ENCODE results near the gene MAP1LC3C.
"Not testable (repeated sequence)": the region's sequence is repeated elsewhere in the genome, so short reads cannot be mapped to it uniquely, and the experiment has no call there.

MAP1LC3C gene

DNA sequence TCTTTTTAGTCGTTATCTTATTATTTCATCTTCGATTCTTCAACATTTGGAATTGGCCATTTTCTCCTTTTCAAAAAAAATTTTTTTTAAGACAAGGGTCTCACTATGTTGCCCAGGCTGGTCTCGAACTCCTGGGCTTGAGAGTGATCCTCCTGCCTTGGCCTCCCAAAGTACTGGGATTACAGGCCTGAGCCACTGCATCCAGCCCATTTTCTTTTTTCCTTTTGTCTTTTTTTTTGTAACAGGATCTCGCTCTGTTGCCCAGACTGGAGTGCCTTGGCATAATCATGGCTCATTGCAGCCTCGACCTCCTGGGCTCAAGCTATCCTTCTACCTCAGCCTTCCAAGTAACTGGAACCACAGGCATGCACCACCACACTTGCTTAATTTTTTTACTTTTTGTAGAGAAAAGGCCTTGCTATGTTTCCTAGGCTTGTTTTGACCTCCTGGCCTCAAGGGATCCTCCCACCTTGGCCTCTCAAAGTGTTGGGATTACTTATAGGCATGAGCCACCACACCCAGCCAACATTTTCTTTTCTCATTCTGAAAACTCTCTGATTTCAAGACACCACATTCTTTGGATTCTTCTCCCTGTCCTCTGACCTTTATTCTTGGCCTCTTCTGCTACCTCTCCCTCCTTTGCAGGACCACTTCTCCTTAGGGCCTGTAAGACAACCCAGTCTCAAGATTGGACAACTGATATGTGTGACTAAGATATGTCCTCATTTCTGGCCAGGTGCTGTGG is 6.0 kb upstream of the MAP1LC3C start:
- ATAC-seq, result no peak
- Mint-ChIP-seq H3K9me3 (no peaks in the 10 kb centered on the region), H3K27me3 (peaks cover 7% of the 10 kb centered on the region), H3K36me3 (no peaks in the 10 kb centered on the region), H3K27ac (no peak overlapping the region), H3K4me1 (no peaks in the 10 kb centered on the region), H3K4me3 (no peak overlapping the region)

GRCh38 chr1:242002510-242002909 is 3.6 kb upstream of the MAP1LC3C start:
- no peak overlapping the region for H3K27ac Mint-ChIP-seq
- H3K4me3 Mint-ChIP-seq, result no peak overlapping the region
- no peaks in the 10 kb centered on the region for H3K36me3 Mint-ChIP-seq
- no peaks in the 10 kb centered on the region for H3K9me3 Mint-ChIP-seq
- H3K4me1 Mint-ChIP-seq, result peaks cover 7% of the 10 kb centered on the region
- no peaks in the 10 kb centered on the region for H3K27me3 Mint-ChIP-seq
- no peak for ATAC-seq

DNA sequence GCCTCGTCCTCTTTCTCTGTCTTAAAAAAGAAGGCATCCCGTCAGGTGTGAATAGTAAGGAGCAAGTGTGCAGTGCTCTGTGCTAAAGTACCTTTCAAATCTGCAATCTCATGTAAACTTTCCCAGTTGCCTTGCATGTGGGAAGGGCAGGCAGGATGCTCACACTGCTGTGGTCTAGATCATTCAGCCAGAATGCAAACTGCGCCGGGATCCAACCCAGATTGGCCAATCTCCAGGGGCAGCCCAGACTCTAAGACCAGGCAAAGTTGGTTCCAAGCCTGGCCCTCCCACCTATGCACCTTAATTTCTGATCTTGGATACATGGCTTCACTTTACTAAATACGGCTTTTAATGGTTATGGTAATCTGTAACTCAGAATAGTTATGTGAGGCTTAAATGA is 3.2 kb upstream of the MAP1LC3C start:
- Mint-ChIP-seq H3K27ac (no peak overlapping the region), H3K36me3 (no peaks in the 10 kb centered on the region), H3K27me3 (no peaks in the 10 kb centered on the region), H3K4me1 (peaks cover 7% of the 10 kb centered on the region), H3K4me3 (no peak overlapping the region), H3K9me3 (no peaks in the 10 kb centered on the region)
- ATAC-seq, result no peak

DNA sequence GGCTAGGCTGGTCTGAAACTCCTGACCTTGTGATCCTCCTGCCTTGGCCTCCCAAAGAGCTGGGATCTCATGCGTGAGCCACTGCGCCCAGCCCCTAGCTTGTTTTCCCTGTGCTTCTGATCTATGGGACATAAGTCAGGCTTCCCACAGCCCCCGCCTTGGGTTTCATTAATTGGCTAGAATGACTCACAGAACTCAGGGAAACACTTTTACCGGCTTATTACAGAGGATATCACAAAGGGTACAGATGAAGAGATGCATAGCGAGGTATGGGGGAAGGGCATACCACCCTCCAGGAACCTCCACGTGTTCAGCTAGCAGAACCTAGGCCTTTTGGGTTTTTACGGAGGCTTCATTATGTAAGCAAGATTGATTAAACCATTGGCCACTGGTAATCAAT is 1.5 kb upstream of the MAP1LC3C start:
- Mint-ChIP-seq H3K27ac (no peak overlapping the region), H3K27me3 (no peaks in the 10 kb centered on the region), H3K9me3 (no peaks in the 10 kb centered on the region), H3K4me3 (no peak overlapping the region), H3K36me3 (no peaks in the 10 kb centered on the region), H3K4me1 (peaks cover 7% of the 10 kb centered on the region)
- no peak for ATAC-seq

DNA sequence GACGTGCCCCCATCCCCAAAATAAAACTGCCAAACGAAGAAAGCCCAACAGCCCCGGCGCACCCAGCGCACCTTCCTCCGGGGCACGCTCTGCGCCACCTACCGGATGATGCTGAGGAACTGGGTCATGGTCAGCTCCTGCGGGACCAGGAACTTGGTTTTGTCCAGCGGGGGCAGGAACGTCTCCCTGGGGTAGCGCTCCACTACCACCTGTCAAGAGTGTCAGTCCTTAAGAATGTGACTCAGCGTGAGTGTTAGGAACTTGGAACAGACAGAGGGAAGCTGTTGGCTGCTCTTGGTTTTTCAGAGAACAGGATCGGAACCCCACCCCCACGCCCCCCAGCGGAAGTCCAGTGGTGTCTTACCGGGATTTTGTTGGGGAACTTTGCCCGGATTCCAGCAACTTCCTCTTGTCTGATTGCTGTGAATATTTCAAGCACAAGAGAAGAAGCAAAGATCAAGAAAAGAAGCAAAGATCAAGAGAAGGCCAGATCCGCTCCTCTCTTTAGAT is 431 bp downstream of the MAP1LC3C start:
- no peaks in the 10 kb centered on the region for H3K9me3 Mint-ChIP-seq
- H3K36me3 Mint-ChIP-seq, result no peaks in the 10 kb centered on the region
- ATAC-seq, result peak; percentile 77
- peak overlapping the region; percentile 75 for H3K4me3 Mint-ChIP-seq
- peaks cover 7% of the 10 kb centered on the region for H3K4me1 Mint-ChIP-seq
- peaks cover 7% of the 10 kb centered on the region for H3K27me3 Mint-ChIP-seq
- H3K27ac Mint-ChIP-seq, result peak overlapping the region; percentile 53

DNA sequence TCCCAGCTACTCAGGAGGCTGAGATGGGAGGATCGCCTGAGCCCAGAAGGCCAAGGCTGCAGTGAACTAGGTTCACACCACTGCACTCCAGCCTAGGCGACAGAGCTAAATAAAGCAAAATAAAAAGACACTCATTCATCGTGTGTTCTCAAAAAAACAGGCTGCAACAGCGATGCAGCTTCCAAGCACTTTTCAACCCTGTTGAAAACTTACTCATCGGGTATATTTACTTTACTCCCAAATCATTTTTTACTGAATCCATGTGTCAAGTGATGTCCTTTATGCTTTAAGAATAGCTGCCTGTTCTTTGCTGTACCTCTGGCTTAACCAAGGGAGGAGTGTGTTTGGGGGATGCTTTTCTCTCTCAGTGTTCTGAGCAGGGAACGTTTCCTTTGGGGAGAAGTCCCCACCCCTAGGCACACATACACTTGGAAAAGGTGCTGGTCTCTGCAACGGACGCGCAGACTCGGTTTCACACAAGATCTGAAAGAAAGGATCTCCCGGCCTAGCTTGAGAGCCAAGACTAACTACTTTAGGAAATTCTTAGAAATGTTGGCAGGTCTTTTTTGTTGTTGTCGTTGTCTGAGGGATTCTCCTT is 1.4 kb downstream of the MAP1LC3C start:
- ATAC-seq, result no peak
- H3K4me3 Mint-ChIP-seq, result no peak overlapping the region

DNA sequence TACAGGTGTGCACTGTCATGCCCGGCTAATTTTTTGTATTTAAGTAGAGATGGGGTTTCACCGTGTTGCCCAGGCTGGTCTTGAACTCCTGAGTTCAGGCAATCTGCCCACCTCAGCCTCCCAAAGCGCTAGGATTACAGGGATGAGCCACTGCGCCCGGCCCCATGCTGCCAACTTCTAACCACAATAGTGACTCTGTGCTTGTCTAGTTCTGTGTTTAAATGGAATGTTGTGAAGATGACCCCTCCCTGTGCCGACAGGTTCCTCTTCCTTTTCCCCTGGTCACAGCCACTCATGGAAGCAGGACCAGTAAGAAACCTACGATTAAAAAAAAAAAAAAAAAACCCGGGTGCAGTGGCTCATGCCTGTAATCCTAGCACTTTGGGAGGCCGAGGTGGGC is 4.7 kb downstream of the MAP1LC3C start:
- ATAC-seq, result no peak
- H3K9me3 Mint-ChIP-seq, result no peaks in the 10 kb centered on the region
- peaks cover 24% of the 10 kb centered on the region for H3K27me3 Mint-ChIP-seq
- no peak overlapping the region for H3K4me3 Mint-ChIP-seq
- H3K36me3 Mint-ChIP-seq, result no peaks in the 10 kb centered on the region
- H3K4me1 Mint-ChIP-seq, result peaks cover 7% of the 10 kb centered on the region
- H3K27ac Mint-ChIP-seq, result no peak overlapping the region

More for the DNA sequence above, 1.4 kb downstream of the MAP1LC3C start:
- peaks cover 8% of the 10 kb centered on the region for H3K27me3 Mint-ChIP-seq
- no peaks in the 10 kb centered on the region for H3K9me3 Mint-ChIP-seq
- H3K27ac Mint-ChIP-seq, result no peak overlapping the region
- peaks cover 7% of the 10 kb centered on the region for H3K4me1 Mint-ChIP-seq
- H3K36me3 Mint-ChIP-seq, result no peaks in the 10 kb centered on the region

GRCh38 chr1:241992734-241993133 is 6.2 kb downstream of the MAP1LC3C start:
- Mint-ChIP-seq H3K27ac (no peak overlapping the region), H3K9me3 (no peaks in the 10 kb centered on the region), H3K4me1 (no peaks in the 10 kb centered on the region), H3K36me3 (no peaks in the 10 kb centered on the region), H3K4me3 (no peak overlapping the region), H3K27me3 (peaks cover 24% of the 10 kb centered on the region)
- ATAC-seq, result no peak

- Mint-ChIP-seq H3K4me1 (no peaks in the 10 kb centered on the region), H3K36me3 (no peaks in the 10 kb centered on the region), H3K4me3 (no peak overlapping the region), H3K27ac (no peak overlapping the region), H3K9me3 (no peaks in the 10 kb centered on the region), H3K27me3 (peaks cover 24% of the 10 kb centered on the region)
- ATAC-seq, result no peak
Observed at GRCh38 chr1:241990040-241990439, 8.9 kb downstream of the MAP1LC3C start.

- not testable (repeated sequence) for ATAC-seq, H3K4me1 Mint-ChIP-seq, H3K27ac Mint-ChIP-seq
Observed at GRCh38 chr1:241988389-241988930, 10.4 kb downstream of the MAP1LC3C start.

DNA sequence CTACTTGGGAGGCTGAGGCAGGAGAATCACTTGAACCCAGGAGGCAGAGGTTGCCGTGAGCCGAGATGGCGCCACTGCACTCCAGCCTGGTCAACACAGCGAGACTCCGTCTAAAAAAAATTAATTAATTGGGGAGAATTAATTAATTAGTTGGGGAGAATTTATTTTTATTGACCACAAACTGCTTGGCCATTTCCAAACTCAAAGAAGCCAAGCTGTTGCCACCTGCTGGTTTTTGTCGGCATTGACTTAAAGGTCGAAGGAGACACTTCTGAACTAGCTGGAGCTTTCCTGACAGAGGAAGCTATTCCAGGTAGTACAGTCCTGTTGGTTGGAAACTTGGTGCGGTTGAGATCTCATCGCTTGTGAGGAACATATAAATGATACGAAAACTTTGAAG is 13.1 kb downstream of the MAP1LC3C start:
- H3K27ac Mint-ChIP-seq, result no peak overlapping the region
- no peak overlapping the region for H3K4me3 Mint-ChIP-seq
- peaks cover 5% of the 10 kb centered on the region for H3K27me3 Mint-ChIP-seq
- no peak for ATAC-seq
- H3K36me3 Mint-ChIP-seq, result no peaks in the 10 kb centered on the region
- H3K4me1 Mint-ChIP-seq, result no peaks in the 10 kb centered on the region
- H3K9me3 Mint-ChIP-seq, result no peaks in the 10 kb centered on the region

More at GRCh38 chr1:241988389-241988930, 10.4 kb downstream of the MAP1LC3C start:
- peaks cover 17% of the 10 kb centered on the region for H3K27me3 Mint-ChIP-seq
- not testable (repeated sequence) for H3K4me3 Mint-ChIP-seq, H3K36me3 Mint-ChIP-seq, H3K9me3 Mint-ChIP-seq

- Mint-ChIP-seq H3K27ac (no peak overlapping the region), H3K27me3 (no peaks in the 10 kb centered on the region), H3K36me3 (no peaks in the 10 kb centered on the region), H3K4me1 (no peaks in the 10 kb centered on the region), H3K4me3 (no peak overlapping the region), H3K9me3 (no peaks in the 10 kb centered on the region)
- ATAC-seq, result no peak
Observed at GRCh38 chr1:241979926-241980325, 19.0 kb downstream of the MAP1LC3C start.

- H3K27ac Mint-ChIP-seq, result no peak overlapping the region
- ATAC-seq, result no peak
- no peaks in the 10 kb centered on the region for H3K36me3 Mint-ChIP-seq
- H3K4me1 Mint-ChIP-seq, result no peaks in the 10 kb centered on the region
- no peaks in the 10 kb centered on the region for H3K27me3 Mint-ChIP-seq
- H3K9me3 Mint-ChIP-seq, result no peaks in the 10 kb centered on the region
- H3K4me3 Mint-ChIP-seq, result no peak overlapping the region
Observed at GRCh38 chr1:241979071-241979470, 19.8 kb downstream of the MAP1LC3C start.

DNA sequence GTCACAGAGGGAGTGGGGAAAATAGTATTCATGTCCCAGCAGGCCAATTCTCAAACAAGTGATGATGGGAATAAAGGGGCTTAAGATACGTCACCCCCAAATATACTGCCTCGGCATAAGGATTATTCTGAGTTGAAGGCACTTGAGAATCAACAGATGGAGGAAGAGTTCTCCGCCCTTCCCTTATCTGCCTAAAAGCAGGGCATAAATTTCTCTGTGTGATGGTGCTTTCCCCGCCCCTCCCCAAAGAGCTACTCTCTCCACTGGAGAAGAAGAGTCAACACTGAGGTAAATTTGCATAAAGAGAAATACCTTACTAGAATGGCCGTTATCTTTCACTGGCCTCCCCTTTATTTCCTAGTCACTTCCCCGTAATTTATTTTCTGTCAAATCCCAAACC is 22.7 kb downstream of the MAP1LC3C start:
- Mint-ChIP-seq H3K4me1 (no peaks in the 10 kb centered on the region), H3K27ac (no peak overlapping the region), H3K9me3 (no peaks in the 10 kb centered on the region), H3K4me3 (no peak overlapping the region), H3K36me3 (no peaks in the 10 kb centered on the region), H3K27me3 (no peaks in the 10 kb centered on the region)
- ATAC-seq, result no peak

DNA sequence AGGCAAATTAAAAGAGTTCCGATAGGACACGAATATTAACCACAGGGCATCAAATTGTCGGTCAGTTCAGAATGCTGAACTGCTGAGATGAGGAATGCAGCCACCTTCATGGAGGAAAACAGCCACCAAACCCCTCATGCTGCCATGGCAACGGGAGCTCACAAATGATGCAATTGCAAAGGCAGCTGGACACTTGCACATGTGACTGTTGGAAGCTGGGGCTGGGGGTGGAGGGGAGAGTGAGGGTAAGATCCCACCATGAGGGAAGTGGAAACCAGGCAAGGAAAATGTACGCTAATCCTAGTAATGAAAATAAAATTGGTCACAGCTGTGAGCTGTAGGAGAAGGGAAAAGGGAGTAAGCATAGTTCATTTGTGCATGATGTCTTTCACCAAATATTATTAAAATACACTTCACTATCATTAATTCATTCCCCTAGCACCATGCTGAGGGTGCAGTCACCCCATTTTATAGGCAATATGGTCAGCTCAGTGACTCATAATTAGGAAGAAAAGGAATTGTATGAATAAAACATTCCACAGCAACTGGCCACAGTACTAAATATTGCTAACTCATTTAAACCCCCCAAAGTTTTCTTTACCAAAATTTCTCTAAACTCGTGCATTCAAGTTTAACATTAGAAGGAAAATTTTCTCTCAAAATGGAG is 26.1 kb downstream of the MAP1LC3C start:
- Mint-ChIP-seq H3K36me3 (no peaks in the 10 kb centered on the region), H3K27me3 (no peaks in the 10 kb centered on the region), H3K4me3 (no peak overlapping the region), H3K9me3 (no peaks in the 10 kb centered on the region), H3K4me1 (no peaks in the 10 kb centered on the region), H3K27ac (no peak overlapping the region)
- ATAC-seq, result no peak

Data from stimulated activated memory B cell treated with anti-CD40 and anti-IgM and Interleukin-4, amounts not matched to agents 10 μg/mL and 1 μg/mL and 100 μg/mL, for 72 hours (primary cell).